GM21447 (cell line): ENCODE results near the gene PRDM8.
A peak's percentile ranks its signal among the peaks of the same experiment; 100 is the strongest.

Experiments
- ATAC-seq: cut with Tn5 transposase; IDR thresholded peaks from one replicate; pipeline ENCODE4 v1.9.1; 2021; ENCODE audit not compliant: unreplicated experiment

PRDM8 gene

DNA sequence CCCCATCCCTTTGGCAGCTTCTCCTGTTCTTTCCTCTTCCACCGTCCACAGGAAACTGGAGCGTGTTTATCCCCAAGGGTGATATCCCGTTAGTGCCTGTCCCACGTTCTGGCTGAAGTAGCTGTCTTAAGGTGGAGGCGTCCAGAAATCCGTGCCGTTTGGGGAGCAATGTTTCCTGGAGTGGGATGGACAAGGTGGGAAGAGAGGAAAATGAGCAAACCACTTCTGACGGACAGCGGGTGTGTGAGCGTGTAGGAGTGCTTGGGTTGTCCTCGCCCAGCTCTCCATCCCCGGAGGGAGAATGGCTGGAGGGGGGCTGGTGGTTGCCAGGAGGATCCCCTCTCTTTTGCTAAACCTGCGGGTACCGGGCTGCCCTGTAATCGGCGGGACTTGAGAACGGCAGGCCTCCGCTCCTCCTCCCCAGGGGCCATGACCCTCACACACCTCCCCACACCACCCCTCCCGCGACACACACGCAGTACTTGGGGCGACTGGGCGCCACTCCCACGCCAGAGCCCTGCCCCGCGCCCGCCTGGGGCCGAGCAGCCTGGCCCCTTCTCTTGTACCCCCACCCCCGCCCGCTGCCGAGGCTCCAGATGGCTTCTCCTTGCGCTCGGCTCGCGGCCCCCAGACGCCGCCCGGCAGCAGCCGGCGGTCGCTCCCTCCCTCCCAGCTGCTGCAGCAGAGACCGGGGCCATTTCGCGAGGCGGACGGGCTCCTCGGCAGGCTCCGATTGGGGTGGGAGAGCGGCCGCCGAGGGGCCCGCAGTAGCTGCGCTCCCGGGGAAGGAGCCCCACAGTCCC is 13.9 kb upstream of the PRDM8 start:
- ATAC-seq: peak; percentile 14

DNA sequence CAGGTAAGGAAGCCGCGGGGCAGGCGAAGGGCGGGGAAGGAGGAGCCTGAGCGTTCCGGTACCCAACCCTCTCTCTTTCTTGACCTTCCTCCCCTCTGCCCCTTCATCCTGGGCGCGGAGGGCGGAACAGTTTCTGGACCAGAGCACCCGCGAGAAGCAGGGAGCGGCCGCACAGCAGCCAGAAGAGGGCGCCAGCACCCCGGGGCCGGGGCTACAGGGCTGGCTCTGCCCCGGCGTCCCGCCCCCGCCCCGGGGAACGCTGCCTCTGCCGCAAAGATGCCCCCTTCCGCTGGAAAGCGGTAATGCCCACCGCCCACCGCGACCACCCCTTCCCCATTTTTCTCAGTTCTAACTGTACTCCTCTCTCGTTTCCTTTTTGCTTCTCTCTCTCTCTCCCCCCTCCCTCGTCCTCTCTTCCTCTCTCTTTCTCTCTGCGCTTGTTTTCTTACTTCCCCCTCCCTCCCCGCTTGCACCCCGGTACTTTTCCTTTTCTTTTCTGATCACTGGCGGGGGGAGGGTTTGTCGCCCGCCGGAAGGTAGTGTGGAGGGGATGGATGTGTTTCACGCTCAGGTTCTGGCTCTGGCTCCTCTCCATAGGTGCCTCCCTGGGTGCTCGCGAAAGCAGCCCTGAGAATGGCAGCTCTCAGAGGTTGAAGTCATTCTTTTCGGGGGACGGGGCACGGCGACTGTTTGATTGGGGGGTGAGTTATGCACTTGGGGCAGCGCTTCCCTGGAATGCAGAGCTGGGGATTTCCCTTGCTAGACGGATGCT is 13.1 kb upstream of the PRDM8 start:
- peak; percentile 89 for ATAC-seq

DNA sequence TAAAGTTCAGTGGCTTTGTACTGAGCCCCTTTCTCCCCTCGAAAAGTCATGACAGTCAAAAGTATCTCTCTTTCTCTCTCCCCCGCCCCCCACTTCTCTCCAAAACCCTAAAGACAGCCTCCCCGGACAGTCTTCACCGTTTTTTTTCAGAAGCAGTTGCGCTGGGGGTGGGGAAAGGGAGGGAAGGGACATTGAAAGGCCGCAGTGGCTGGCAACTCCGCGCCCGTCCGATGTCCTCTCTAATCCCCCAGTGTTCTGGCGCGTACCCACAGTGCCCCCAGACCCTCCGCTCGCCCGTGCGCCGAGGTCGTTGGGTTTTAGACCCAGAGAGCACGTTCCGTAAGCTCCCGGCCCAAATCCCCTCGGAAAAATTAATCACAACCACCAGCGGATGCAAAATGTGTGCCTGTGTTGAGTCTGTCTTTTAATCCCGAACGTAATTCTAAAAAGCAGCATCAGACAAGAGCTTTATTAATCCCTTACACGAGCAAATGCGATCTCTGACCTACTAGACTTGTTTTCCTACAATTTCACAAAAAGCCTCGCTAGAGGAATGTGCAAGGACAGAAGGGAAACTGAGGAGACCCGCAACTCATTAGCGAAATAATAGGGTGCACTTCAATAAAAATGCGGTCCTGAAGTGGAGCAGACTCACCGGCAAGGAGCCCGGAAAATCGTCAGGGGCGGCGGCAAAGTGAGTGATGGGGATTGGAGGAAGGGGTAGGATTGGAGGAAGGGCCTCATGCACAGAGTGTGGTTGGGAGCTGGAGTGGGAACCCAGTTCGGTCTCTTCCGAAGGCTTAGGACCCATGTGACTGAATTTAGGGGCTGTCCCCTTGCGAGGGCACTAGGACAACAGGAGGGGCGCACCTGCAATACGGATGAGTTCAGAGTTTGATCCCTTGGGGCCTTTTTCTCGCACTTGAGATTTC is 12.2 kb upstream of the PRDM8 start:
- ATAC-seq: peak; percentile 13

DNA sequence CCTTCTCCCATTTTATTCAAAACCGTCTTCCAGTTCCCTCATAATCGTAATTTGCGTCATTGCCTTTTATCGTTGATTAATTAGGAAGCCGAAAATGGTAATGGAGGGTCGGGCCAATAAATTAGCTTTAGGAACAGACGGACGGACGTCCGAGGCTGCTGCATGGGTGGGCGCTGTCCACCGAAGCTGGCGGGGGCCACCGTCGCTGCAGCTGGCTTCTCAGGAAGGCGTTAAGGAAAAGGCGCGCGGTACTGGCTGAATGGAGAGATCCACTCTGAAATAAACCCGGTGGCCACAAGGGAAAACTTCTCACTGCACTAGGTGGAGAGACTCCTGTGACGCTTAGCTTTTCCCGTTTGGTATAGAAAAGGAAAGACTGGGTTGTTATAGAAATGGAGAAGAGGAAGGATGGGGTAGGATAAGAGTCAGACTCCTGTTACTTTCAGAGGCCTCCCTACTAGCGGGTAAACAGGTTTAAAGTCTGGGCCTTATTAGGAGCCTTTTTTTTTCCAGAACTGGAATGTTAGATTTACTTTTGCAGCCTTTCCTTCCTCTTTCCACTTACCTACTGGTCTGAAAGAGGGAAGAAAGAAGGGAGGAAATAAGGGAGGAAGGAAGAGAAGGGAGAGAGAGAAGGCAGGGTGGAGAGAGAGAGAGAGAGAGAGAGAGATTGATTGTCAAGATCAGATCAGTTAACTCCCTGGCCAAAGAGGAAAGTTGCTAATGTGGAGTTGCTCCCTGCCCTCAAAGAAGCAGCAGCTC is 11.3 kb upstream of the PRDM8 start:
- no peak for ATAC-seq

DNA sequence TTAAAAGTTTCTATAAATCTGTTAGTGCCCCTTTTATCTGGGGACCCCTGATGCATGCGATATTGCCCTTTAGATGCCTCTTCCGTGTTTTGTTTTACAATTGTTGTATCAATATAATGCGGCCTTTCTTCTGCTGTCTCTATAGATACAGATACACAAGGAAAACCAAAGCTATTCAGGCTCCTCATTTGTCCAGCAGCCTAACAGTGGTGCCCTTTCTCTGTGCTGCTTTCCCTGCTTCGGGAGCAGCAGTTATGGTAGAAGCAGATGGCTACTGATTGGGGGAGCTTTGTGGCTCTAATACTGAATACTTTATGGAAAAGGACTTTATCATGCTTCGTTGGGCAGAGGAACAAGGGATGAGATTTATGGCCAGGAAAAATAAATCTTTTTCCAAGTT is 10.6 kb upstream of the PRDM8 start:
- no peak for ATAC-seq

DNA sequence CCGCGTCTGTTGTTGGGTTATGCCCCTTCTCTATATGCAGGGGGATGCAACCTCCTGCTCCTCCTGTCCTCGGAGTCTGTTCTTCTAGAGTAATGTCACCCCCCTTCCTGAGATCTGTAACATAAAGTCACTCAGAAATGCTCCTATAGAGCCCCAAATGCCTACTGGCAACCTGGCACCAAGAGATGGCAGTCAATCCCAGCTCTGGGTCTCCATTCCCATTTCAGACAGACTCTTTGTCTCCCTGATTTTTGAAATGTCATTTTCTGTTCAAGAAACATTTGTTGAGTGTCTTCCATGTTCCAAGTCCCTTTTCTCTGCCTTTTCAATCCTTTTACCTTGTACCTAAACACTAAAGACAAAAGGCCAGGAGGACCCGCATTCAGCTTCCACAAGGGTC is 9.6 kb upstream of the PRDM8 start:
- ATAC-seq: no peak

DNA sequence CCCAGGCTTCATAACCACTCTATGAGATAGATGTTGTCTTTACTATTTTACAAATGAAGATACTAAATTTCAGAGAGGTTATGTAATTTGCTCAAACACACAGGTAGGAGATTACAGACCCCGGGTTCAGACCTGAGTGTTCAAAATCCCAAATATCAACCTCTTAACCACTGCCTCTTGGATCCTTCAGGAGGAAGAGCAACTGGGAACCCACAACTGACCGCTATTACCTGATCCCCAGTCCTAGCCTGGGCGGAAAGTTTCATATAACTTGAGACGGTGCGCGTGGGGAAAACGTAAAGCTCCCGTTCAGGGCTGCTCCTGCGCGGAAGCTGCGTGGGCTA is 8.9 kb upstream of the PRDM8 start:
- no peak for ATAC-seq

DNA sequence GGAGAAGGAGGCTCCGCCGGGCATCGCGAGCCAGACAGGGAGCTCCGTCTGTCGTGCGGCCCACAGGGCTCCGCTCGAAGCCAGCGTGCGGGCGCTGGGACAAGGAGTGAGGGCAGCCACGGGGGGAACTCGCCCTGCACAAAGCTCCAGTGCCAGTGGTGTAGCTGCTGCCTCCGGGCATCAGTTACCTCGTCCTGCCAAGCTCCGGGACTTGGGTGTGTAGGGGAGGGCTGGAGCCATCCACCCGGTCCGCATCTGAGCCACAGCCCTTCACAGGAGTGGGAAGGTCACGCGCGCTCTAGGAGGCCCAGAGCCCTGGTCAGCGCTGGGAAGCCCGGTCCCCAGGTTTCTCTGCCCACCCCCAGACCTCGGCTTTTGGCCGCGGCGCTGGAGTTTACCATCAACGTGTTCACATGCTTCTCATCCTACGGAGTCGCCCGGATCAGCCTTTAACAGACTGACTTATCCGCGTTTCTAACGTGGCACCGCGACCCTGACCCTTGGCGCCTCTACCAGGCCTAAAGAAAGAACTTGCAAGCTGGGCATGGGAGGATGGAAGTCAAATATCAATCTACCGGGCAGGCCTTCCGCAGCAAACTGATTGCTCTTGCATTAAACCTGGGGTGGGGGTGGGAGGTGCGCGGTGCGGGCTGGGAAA is 8.4 kb upstream of the PRDM8 start:
- ATAC-seq: no peak

DNA sequence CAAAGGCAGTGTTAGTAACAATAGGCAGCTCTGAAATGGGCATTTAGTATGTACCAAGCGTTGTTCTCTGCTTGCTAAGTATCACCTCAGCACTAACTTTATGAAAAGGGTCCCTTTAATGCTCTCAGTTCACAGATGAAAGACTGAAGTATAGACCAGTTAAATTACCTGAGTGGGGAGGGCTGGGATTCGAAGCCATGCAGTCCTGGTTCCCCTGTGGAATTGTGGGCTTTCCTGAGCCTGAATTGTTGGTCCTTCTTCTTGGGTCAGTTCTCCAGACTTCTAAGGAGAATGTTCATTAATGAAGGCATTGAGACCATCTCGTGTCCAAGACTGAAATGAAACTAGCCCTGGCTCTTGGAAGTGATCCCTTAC is 7.7 kb upstream of the PRDM8 start:
- ATAC-seq: no peak

DNA sequence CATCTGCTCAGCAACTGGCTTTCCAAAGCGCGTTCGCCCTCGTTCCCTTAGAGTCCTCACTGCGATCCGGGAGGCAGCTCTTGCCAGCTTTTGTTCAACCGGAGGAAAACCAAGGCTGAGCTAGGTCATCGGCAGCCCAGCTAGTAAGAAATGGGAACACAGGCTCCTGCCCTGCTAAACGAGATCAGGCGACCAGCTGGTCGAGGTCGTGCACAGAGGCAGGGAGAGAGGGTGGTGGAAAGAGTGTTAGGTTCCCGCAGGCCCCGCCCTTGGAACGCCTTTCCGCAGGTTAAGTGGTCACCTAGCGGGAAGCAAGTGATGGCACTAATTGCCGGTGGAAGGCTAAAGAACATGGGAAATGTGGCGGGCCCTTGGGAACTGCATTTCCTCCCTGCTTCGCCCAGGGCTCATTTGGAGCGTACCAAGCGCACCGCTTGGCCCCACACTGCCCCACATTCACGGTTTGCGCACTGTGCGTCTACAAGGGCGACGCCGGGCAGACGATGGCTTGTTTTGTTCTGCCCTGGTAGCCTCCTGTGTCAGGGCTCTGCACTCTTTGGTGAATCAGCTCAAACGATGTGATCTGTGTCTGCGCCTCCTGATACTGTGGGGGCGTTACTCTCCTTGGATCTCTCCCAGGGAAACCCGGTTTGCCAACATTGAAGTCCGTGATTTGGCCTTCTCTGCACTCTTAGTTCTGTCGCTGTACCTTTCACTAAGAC is 7.2 kb upstream of the PRDM8 start:
- no peak for ATAC-seq

DNA sequence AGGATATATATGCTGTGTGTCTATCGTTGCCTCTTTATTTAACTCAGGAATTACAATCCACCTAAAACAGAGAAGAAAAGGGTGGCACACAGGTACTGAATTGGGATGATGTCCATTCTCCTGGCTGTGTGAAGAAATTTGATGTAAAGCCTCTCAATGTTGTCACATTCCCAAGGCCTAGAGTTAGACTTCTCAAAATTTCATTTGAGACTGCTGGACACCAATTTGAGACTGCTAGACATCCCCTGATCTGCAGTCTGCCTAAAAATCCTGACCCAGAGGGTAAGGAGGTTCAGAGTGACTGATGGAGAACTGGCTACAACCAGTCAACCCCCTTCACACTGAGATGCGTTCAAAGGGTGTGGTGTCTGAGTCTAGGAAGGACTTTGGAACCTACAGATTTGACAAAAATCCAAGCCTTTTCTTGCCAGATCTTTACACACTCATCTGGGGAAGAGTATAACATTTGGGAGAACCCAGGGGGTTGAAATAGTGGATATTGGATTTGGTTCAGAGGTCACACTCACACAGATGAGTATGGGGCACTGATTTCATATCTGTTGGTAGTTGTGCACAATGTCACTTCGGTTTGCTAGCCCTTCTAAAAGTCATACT is 4.9 kb upstream of the PRDM8 start:
- no peak for ATAC-seq

DNA sequence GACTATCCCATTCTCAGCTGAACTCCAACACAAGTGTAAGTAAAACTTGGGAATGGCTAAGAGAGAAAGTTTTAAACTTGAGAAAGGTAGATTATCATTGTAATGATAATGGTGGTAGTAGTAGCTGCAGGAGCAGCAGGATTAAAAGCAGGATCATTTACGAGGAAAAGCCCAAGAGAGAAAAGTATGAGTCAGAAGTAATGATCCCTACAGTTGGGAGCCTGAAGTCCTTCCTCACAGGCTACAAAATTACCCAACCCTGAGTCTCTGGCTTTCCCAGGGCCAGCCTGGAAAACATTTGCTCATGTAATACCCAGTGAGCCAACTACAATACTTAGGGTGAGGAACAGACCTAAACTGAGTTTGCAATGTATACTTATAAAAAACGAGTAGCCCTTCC is 4.4 kb upstream of the PRDM8 start:
- no peak for ATAC-seq

DNA sequence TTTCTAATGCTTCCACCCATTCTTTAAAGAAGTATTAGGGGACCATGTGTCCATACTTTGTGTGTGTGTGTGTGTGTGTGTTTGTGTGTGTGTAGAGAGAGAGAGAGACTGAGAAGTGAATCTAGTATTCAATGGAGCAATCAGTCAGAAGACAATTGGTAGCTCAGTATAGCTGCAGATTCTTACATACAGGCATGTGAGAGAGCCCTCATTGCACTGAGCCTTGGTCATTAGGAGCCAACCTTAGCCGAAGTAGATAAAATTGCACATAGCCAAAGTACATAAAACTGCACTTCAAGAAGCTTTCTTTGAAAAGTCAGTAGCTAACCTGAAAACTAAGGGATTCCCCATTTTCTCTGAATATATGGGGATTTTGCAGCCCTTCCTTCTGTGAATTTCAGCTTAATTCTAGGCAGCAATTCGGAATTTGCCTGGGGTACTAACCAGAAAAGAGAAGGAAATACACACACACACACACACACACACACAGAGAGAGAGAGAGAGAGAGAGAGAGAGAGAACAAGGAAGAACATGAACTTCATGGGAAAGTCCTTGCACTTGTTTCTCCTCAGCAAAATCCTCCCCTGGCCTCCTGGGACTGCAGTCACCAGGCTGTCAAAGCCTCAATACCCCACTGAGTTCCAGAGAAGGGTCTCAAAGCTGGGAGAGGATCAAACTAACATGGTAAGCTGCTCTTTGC is 1.7 kb upstream of the PRDM8 start:
- no peak for ATAC-seq

DNA sequence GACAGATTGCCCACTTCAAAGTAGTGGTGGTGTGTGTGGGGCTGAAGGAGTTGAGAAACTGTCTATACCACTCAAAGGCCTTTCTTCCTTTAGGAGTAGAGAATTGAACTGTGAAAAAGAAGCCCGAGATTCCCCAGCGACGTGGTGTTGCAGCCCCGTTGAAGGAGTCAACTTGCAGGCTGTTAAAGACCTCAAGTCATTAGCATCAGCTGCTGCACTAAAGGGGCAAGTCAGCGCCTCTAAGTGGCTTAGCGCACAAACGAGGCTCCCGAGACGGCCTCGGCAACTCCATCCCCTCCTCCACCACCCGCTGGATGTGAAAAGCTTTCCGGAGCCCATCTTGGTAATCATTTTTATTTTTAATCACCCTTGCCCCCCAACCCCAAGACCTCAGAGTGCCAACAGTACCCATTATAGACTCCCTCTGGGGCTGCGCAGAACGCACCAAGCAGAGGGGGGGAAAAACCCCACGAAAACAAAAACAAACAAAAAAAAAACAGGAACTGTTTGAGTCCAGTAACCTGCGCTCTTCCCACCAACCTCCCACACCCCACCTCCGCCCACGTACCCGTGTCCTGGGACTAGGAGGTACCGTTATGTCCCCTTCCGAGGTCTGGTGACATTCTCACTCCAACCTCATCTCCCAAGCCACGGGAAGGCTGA is 913 bp upstream of the PRDM8 start:
- ATAC-seq: no peak

DNA sequence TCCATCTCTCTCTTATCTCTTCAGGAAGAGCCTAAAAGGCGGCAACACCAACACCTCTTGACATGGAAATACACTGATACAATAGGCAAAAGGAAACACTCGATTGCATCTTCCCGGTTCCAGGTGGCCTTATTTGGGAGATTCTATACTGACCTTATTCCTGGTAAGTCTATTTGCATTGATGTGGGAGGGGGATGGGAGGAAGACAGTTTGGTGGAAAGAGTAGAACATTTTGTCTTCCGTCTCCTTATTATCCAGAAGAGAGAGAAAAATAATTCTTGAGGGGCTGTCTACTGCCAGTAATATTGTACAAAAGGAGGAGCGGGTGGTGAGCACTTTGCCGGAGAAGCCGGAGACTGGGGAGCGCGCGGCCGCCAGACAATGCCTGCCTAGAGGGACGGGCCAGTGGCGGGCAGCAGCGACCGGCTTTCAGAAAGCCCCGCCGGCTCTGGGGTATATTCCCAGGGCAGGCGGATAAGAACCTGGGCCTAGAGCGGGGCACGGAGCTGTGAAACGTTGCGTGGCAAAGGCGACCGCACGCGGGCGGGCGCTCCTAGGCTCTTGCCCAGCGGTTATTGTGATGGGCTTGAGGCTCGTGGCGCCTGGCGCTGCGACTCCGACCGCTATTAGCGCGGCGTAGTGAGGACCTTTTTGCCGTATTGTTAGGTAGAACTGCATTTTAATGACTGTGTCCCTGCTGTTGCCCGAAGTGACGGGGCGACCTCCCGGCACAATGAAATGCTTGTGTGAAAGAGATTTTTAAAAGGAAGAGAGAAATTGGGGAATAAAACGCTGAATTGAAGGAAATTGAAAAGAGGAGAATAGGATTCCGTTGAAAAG is 518 bp downstream of the PRDM8 start:
- no peak for ATAC-seq

DNA sequence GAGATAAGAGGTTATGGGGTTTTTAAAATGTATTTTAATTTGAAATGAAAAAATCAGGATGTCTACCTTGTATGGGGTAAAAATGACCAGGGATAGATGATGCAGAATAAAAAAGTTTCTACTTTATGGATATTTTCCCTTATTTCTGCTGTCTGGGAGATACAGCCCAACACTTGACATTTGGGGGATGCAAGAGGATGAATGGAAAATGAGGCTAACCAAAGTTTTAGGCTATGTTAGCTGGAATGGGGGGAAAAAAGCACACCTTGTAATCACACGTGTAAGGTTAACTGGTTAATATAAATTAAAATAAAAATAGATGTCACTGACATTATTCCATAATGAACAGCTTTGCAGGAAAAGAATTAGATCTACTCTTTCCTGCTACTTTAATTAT is 1.1 kb downstream of the PRDM8 start:
- no peak for ATAC-seq

DNA sequence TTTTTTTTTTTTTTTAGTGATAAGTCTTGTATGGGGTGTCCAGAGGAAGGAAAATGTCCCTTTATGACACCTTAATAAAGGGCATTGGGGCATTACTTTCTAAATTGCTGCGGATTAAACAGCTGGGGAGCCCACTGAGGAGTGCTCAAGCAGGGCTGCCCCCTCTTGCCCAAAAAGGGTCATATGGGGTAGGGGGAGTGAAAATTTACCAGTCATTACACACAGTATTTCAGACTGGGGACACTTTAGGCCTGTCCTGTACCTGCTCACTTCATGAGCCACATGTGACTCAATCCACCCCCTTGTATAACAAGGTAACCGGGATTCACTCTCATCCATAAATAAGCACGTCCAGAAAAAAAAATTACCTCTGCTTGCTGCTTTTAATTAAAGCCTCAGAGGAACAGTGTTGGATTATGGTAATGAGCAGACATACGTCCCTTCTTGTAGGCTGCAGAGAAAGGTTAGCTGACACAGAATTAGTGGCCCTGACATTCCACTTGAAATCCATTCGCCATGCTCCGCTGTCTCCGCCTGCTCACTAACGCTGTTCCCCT is 1.8 kb downstream of the PRDM8 start:
- ATAC-seq: no peak
